ENCODE data around the gene MED15. TPM values are rescaled to one million over a fixed set of nuclear protein-coding genes. Genes with fewer than 3 reads are reported as not detected.
"Not testable (repeated sequence)": the region's sequence is repeated elsewhere in the genome, so short reads cannot be mapped to it uniquely, and the experiment has no call there.

The MED15 gene
- total RNA-seq, 6 donors from 2014 or later = 64.2 to 170 (median 123) TPM

GRCh38 chr22:20615533-20616450, 108.4 kb downstream of the MED15 start:
- DNase-seq (no peak), ATAC-seq (ENCODE audit: low FRiP score in 2 of 2) (no peak)
- 84 to 87% methylated on average over 17 to 19 of the region's 19 CpGs for WGBS, 2 donors
- Histone ChIP-seq H3K27ac (no peak overlapping the region), H3K4me3 (no peak overlapping the region), H3K4me1 (no peaks in the 10 kb centered on the region), H3K27me3 (no peaks in the 10 kb centered on the region), H3K36me3 (no peaks in the 10 kb centered on the region), H3K9me3 (no peaks in the 10 kb centered on the region)
- TF ChIP-seq POLR2AphosphoS5 (IDR thresholded peaks at IDR 0.05) (no peak), POLR2A (IDR thresholded peaks at IDR 0.05) (no peak), CTCF (IDR thresholded peaks at IDR 0.05) (no peak), EP300 (IDR thresholded peaks at IDR 0.05) (no peak)

DNA sequence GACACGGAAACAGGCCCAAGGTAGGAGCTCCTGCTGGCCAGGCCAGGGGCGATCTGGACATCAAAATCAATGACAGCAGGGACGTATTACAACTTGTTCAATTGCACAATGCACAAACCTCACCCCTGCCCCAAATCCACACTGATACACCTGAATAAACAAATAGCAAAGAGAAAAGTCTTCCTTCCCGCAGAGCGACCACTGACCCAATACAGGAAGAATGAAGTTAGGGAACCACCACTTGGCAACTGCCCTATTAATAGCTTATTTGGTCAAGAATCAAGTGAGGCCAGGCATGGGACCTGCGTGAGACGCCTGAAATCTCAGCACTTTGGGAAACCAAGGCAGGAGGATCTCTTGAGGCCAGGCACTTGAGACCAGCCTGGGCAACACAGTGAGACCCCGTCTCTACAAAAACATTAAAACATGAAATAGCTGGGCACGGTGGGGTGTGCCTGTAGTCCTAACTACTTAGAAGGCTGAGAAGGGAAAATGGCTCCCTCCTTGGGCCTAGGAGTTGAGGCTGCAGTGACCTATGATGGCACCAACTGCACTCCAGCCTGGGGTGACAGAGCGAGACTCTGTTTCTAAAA, 109.1 kb downstream of the MED15 start:
- 84 to 86% methylated on average over 10 of the region's 10 CpGs for WGBS, 2 donors
- H3K9me3 ChIP-seq = no peaks in the 10 kb centered on the region
- no peaks in the 10 kb centered on the region for H3K4me1 ChIP-seq
- no peaks in the 10 kb centered on the region for H3K27me3 ChIP-seq
- no peak overlapping the region for H3K4me3 ChIP-seq
- no peak overlapping the region for H3K27ac ChIP-seq
- DNase-seq = no peak
- no peak for ATAC-seq (ENCODE audit: low FRiP score in 2 of 2)
- no peaks in the 10 kb centered on the region for H3K36me3 ChIP-seq
- TF ChIP-seq CTCF (IDR thresholded peaks at IDR 0.05) (no peak), POLR2AphosphoS5 (IDR thresholded peaks at IDR 0.05) (no peak), EP300 (IDR thresholded peaks at IDR 0.05) (no peak), POLR2A (IDR thresholded peaks at IDR 0.05) (no peak)

DNA sequence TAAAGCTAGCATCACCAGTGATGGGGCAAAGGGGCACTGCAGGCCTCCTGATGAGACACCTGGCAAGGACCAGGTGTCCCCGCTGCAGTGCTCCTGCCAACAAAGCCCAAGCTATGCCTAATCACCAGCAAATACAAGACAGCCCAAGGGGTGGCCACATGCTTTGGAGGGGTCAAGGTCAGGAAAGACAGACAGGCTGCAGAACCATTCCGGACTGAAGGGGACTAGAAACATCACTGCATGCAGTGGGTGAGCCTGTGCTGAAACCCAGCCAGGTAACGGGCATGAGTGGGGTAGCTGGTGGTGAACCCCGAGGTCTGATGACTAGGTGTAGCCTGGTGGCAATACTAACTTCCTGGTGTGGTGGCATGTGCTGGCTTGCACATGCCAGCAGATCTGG, 111.1 kb downstream of the MED15 start:
- DNase-seq (no peak), ATAC-seq (ENCODE audit: low FRiP score in 2 of 2) (no peak)
- Histone ChIP-seq H3K36me3 (no peaks in the 10 kb centered on the region), H3K4me3 (no peak overlapping the region), H3K27me3 (no peaks in the 10 kb centered on the region), H3K4me1 (no peaks in the 10 kb centered on the region), H3K27ac (no peak overlapping the region), H3K9me3 (no peaks in the 10 kb centered on the region)
- TF ChIP-seq CTCF (IDR thresholded peaks at IDR 0.05) (no peak), EP300 (IDR thresholded peaks at IDR 0.05) (no peak), POLR2A (IDR thresholded peaks at IDR 0.05) (no peak), POLR2AphosphoS5 (IDR thresholded peaks at IDR 0.05) (no peak)
- 65 to 92% methylated on average over 2 to 4 of the region's 4 CpGs for WGBS, 2 donors

GRCh38 chr22:20619045-20619892, 111.9 kb downstream of the MED15 start:
- Histone ChIP-seq H3K36me3 (no peaks in the 10 kb centered on the region), H3K27ac (no peak overlapping the region), H3K27me3 (no peaks in the 10 kb centered on the region), H3K4me1 (no peaks in the 10 kb centered on the region), H3K9me3 (no peaks in the 10 kb centered on the region), H3K4me3 (no peak overlapping the region)
- WGBS, 2 donors = 89 to 92% methylated on average over 8 of the region's 8 CpGs
- ATAC-seq (ENCODE audit: low FRiP score in 2 of 2) (no peak), DNase-seq (no peak)
- no peak for TF ChIP-seq POLR2A (IDR thresholded peaks at IDR 0.05)
- TF ChIP-seq POLR2AphosphoS5 (IDR thresholded peaks at IDR 0.05) = no peak
- no peak for TF ChIP-seq CTCF (IDR thresholded peaks at IDR 0.05)
- TF ChIP-seq EP300 (IDR thresholded peaks at IDR 0.05) = no peak

DNA sequence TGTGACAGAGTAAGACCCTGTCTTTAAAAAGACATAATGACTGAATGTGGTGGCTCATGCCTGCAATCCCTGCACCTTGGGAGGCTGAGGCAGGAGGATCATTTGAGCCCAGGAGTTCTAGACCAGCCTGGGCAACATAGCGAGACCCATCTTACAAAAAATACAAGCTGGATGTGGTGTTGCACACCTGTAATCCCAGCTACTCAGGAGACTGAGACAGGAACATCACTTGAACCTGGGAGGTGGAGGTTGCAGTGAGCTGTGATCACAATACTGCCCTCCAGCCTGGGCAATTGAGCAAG, 112.4 kb downstream of the MED15 start:
- H3K4me3 ChIP-seq; H3K9me3 ChIP-seq; H3K27ac ChIP-seq; H3K4me1 ChIP-seq; ATAC-seq (ENCODE audit: low FRiP score in 2 of 2); DNase-seq; H3K36me3 ChIP-seq; H3K27me3 ChIP-seq: not testable (repeated sequence)
- WGBS, 2 donors = 87% methylated on average over 1 of the region's 1 CpG; no CpG with 5 or more reads in 1 of the 2 donors
